Naive thymus-derived CD4-positive, alpha-beta T cell (primary cell): ENCODE data around the gene MB. TPM values are rescaled to one million over a fixed set of nuclear protein-coding genes. Genes with fewer than 3 reads are reported as not detected.

ENCODE experiments used
- ATAC-seq: fragments of 150-1000 bp; cut with Tn5 transposase; 2 replicates; pipeline ENCODE4 v1.10.0; 2021; ENCODE audit warnings: mild to moderate bottlenecking, moderate library complexity
- CTCF ChIA-PET: fragments of 350-600 bp; sonication (Branson Sonifier 250); formaldehyde crosslinking; loops from one replicate; lab custom pipeline; 2021; ENCODE audit warnings: antibody characterized with exemption; lab: Charles Lee
- POLR2A ChIA-PET: fragments of 350-600 bp; sonication (Branson Sonifier 250); formaldehyde crosslinking; loops from one replicate; lab custom pipeline; 2021; ENCODE audit warnings: antibody characterized with exemption, inconsistent platforms; lab: Charles Lee
- DNase-seq, 9 donors: peaks; one replicate each; pipeline versions ENCODE4 v3.0.0 to v3.0.0-alpha.2; 2020 to 2022; ENCODE audit warnings: mixed read lengths in 1 of 9
- H3K27ac ChIP-seq: one replicate; pipeline ENCODE4 v1.7.0; 2013; ENCODE audit warnings: mild to moderate bottlenecking, low read depth, low read length, moderate library complexity
- H3K27me3 ChIP-seq, 2 donors: one replicate each; pipeline ENCODE4 v1.7.0; 2013; ENCODE audit warnings: low read length in 2 of 2, mild to moderate bottlenecking in 2 of 2, moderate library complexity in 2 of 2; ENCODE audit not compliant: control insufficient read depth in 2 of 2, insufficient read depth in 2 of 2
- H3K36me3 ChIP-seq, 3 experiments: 1 replicate in 2 of 3; 2 replicates in 1 of 3; pipeline ENCODE4 v1.7.0; 2013; ENCODE audit warnings: low read length in 3 of 3, mild to moderate bottlenecking in 3 of 3, moderate library complexity in 1 of 3; ENCODE audit not compliant: insufficient read depth in 3 of 3, control insufficient read depth in 2 of 3
- H3K4me1 ChIP-seq, 2 donors: one replicate each; pipeline ENCODE4 v1.7.0; 2013; ENCODE audit warnings: low read length in 2 of 2, mild to moderate bottlenecking in 2 of 2, moderate library complexity in 1 of 2; ENCODE audit not compliant: control insufficient read depth in 2 of 2, insufficient read depth in 2 of 2
- H3K4me3 ChIP-seq: 2 replicates; pipeline ENCODE4 v1.7.0; 2013; ENCODE audit warnings: mild to moderate bottlenecking, low read length
- H3K9me3 ChIP-seq, 3 experiments: 1 replicate in 2 of 3; 2 replicates in 1 of 3; pipeline ENCODE4 v1.7.0; 2013; ENCODE audit warnings: low read length in 3 of 3; ENCODE audit not compliant: control insufficient read depth in 2 of 3
- H3K27ac Mint-ChIP-seq, 9 donors: one replicate each; pipeline ENCODE4 v1.8.0; 2020 to 2022; ENCODE audit warnings: mixed read lengths in 9 of 9, mild to moderate bottlenecking in 8 of 9, moderate library complexity in 5 of 9, inconsistent platforms in 2 of 9
- H3K27me3 Mint-ChIP-seq, 5 donors: one replicate each; pipeline ENCODE4 v1.8.0; 2021 to 2022; ENCODE audit warnings: mixed read lengths in 5 of 5, mild to moderate bottlenecking in 1 of 5
- H3K36me3 Mint-ChIP-seq, 5 donors: one replicate each; pipeline ENCODE4 v1.8.0; 2020 to 2022; ENCODE audit warnings: mixed read lengths in 5 of 5, mild to moderate bottlenecking in 3 of 5, inconsistent platforms in 1 of 5
- H3K4me1 Mint-ChIP-seq, 7 donors: one replicate each; pipeline ENCODE4 v1.8.0; 2020 to 2022; ENCODE audit warnings: mixed read lengths in 7 of 7, mild to moderate bottlenecking in 3 of 7, inconsistent platforms in 1 of 7
- H3K4me3 Mint-ChIP-seq, 10 donors: one replicate each; pipeline ENCODE4 v1.8.0; 2020 to 2022; ENCODE audit warnings: mild to moderate bottlenecking in 10 of 10, mixed read lengths in 10 of 10, moderate library complexity in 6 of 10, inconsistent platforms in 2 of 10
- H3K9me3 Mint-ChIP-seq, 11 donors: one replicate each; pipeline ENCODE4 v1.8.0; 2020 to 2022; ENCODE audit warnings: mixed read lengths in 11 of 11, mild to moderate bottlenecking in 4 of 11, inconsistent platforms in 1 of 11, moderate library complexity in 1 of 11
- intact Hi-C, 2 donors: fragments of 100-400 bp; cut with micrococcal nuclease; formaldehyde crosslinking; loops; one replicate each; pipeline ENCODE4 v1.15.1; 2023
- polyA plus RNA-seq, 2 donors: library from polyadenylated mRNA; unstranded; fragments of 300-500 nt; fragmentation: Illumina TruSeq; gene quantifications; one replicate each; pipeline ENCODE4 v1.2.3, GENCODE V29; 2021
- total RNA-seq, 6 experiments: library from RNA in 5 of 6; stranded (reverse) in 5 of 6; gene quantifications; 1 replicate in 5 of 6; 2 replicates in 1 of 6; pipeline ENCODE4 v1.2.3 and lab custom pipeline; 2021 to 2026

Gene MB
- total and polyA plus RNA-seq, 7 experiments from 2014 or later = 0.60 TPM; not detected in 6

GRCh38 chr22:35580351-35581022, 36.6 kb downstream of the MB start:
- ChIA-PET CTCF (interaction anchor here (0.6 to 2.3 kb wide), 4 partner anchors 40 to 229 kb away, joined by 3 to 8 read pairs (median 6); partner anchors contain the start of gene RASD2), POLR2A (no interaction called here)
- ATAC-seq (no peak), DNase-seq (no peak)
- Histone ChIP-seq H3K36me3 (no peaks in the 10 kb centered on the region), H3K9me3 (no peaks in the 10 kb centered on the region), H3K27ac (no peak overlapping the region), H3K4me1 (no peaks in the 10 kb centered on the region), H3K27me3 (no peaks in the 10 kb centered on the region), H3K4me3 (no peak overlapping the region)
- H3K9me3 Mint-ChIP-seq = no peaks in the 10 kb centered on the region
- H3K36me3 Mint-ChIP-seq = no peaks in the 10 kb centered on the region
- intact Hi-C loops = no loop called here
- H3K27ac Mint-ChIP-seq = no peak overlapping the region
- H3K4me1 Mint-ChIP-seq = peaks cover 0 to 8% (median 0%) of the 10 kb centered on the region in 7 donors
- no peak overlapping the region for H3K4me3 Mint-ChIP-seq
- H3K27me3 Mint-ChIP-seq = peaks cover 0 to 7% (median 0%) of the 10 kb centered on the region in 5 donors

- DNase-seq = no peak
- no peaks in the 10 kb centered on the region for H3K27me3 ChIP-seq
- Mint-ChIP-seq H3K27ac (no peak overlapping the region), H3K9me3 (no peaks in the 10 kb centered on the region), H3K4me1 (peaks cover 0 to 8% (median 0%) of the 10 kb centered on the region in 7 donors), H3K27me3 (peaks cover 0 to 9% (median 4%) of the 10 kb centered on the region in 5 donors), H3K4me3 (no peak overlapping the region), H3K36me3 (no peaks in the 10 kb centered on the region)
- H3K4me3 ChIP-seq = no peak overlapping the region
- POLR2A ChIA-PET = no interaction called here
- CTCF ChIA-PET = interaction anchor here (1.2 kb wide), 1 partner anchor 148 kb away, joined by 3 read pairs; no protein-coding TSS in a partner anchor
- H3K9me3 ChIP-seq = no peaks in the 10 kb centered on the region
- intact Hi-C loops = no loop called here
- H3K27ac ChIP-seq = no peak overlapping the region
- H3K4me1 ChIP-seq = no peaks in the 10 kb centered on the region
- no peaks in the 10 kb centered on the region for H3K36me3 ChIP-seq
- ATAC-seq = no peak
These were observed 38.1 kb downstream of the MB start for GRCh38 chr22:35578836-35579575.

GRCh38 chr22:35577799-35578659, 39.1 kb downstream of the MB start:
- intact Hi-C loops = no loop called here
- DNase-seq (no peak), ATAC-seq (no peak)
- H3K27me3 Mint-ChIP-seq = peaks cover 0 to 9% (median 0%) of the 10 kb centered on the region in 5 donors
- Histone ChIP-seq H3K27ac (no peak overlapping the region), H3K36me3 (no peaks in the 10 kb centered on the region), H3K27me3 (no peaks in the 10 kb centered on the region), H3K4me3 (no peak overlapping the region), H3K9me3 (no peaks in the 10 kb centered on the region), H3K4me1 (no peaks in the 10 kb centered on the region)
- H3K4me3 Mint-ChIP-seq = no peak overlapping the region
- H3K36me3 Mint-ChIP-seq = no peaks in the 10 kb centered on the region
- peaks cover 0 to 5% (median 0%) of the 10 kb centered on the region in 7 donors for H3K4me1 Mint-ChIP-seq
- H3K9me3 Mint-ChIP-seq = no peaks in the 10 kb centered on the region
- CTCF ChIA-PET = no interaction called here
- POLR2A ChIA-PET = interaction anchor here (1.0 kb wide), 1 partner anchor 70 kb away, joined by 3 read pairs; the partner anchor contains the start of gene APOL6
- H3K27ac Mint-ChIP-seq = no peak overlapping the region

- CTCF ChIA-PET = interaction anchor here (0.7 kb wide), 1 partner anchor 146 kb away, joined by 3 read pairs; no protein-coding TSS in a partner anchor
These were observed 40.5 kb downstream of the MB start for GRCh38 chr22:35576671-35577070.

GRCh38 chr22:35575116-35575748, 41.9 kb downstream of the MB start:
- Histone ChIP-seq H3K36me3 (no peaks in the 10 kb centered on the region), H3K4me3 (no peak overlapping the region), H3K9me3 (no peaks in the 10 kb centered on the region), H3K4me1 (no peaks in the 10 kb centered on the region), H3K27ac (no peak overlapping the region), H3K27me3 (no peaks in the 10 kb centered on the region)
- Mint-ChIP-seq H3K4me3 (no peak overlapping the region), H3K4me1 (peaks cover 0 to 5% (median 0%) of the 10 kb centered on the region in 7 donors), H3K27me3 (peaks cover 0 to 9% (median 0%) of the 10 kb centered on the region in 5 donors), H3K9me3 (no peaks in the 10 kb centered on the region), H3K36me3 (no peaks in the 10 kb centered on the region), H3K27ac (no peak overlapping the region)
- intact Hi-C loops = no loop called here
- ChIA-PET CTCF (no interaction called here), POLR2A (no interaction called here)
- no peak for ATAC-seq
- no peak for DNase-seq

More at GRCh38 chr22:35576671-35577070, 40.5 kb downstream of the MB start:
- H3K4me3 Mint-ChIP-seq = no peak overlapping the region
- Histone ChIP-seq H3K9me3 (no peaks in the 10 kb centered on the region), H3K4me3 (no peak overlapping the region), H3K4me1 (no peaks in the 10 kb centered on the region), H3K27me3 (no peaks in the 10 kb centered on the region), H3K27ac (no peak overlapping the region), H3K36me3 (no peaks in the 10 kb centered on the region)
- no peaks in the 10 kb centered on the region for H3K9me3 Mint-ChIP-seq
- DNase-seq (no peak), ATAC-seq (no peak)
- POLR2A ChIA-PET = no interaction called here
- peak overlapping the region in 1 of 9 donors; percentile 40 for H3K27ac Mint-ChIP-seq
- intact Hi-C loops = no loop called here
- peaks cover 0 to 9% (median 0%) of the 10 kb centered on the region in 5 donors for H3K27me3 Mint-ChIP-seq
- no peaks in the 10 kb centered on the region for H3K36me3 Mint-ChIP-seq
- H3K4me1 Mint-ChIP-seq = peaks cover 0 to 5% (median 0%) of the 10 kb centered on the region in 7 donors

- Histone ChIP-seq H3K9me3 (no peaks in the 10 kb centered on the region), H3K36me3 (no peaks in the 10 kb centered on the region), H3K27ac (no peak overlapping the region), H3K4me3 (no peak overlapping the region), H3K27me3 (no peaks in the 10 kb centered on the region), H3K4me1 (no peaks in the 10 kb centered on the region)
- no peak for ATAC-seq
- Mint-ChIP-seq H3K27me3 (peaks cover 0 to 11% (median 4%) of the 10 kb centered on the region in 5 donors), H3K4me1 (peaks cover 0 to 5% (median 0%) of the 10 kb centered on the region in 7 donors), H3K36me3 (no peaks in the 10 kb centered on the region), H3K27ac (no peak overlapping the region), H3K4me3 (no peak overlapping the region), H3K9me3 (no peaks in the 10 kb centered on the region)
- no peak for DNase-seq
- intact Hi-C loops = no loop called here
- ChIA-PET CTCF (no interaction called here), POLR2A (no interaction called here)
These were observed 44.6 kb downstream of the MB start for GRCh38 chr22:35572556-35572955.
